NCI-H524 (cell line): ENCODE results near the gene ACTL8.
"Not testable (repeated sequence)": the region's sequence is repeated elsewhere in the genome, so short reads cannot be mapped to it uniquely, and the experiment has no call there.

ENCODE experiments used
- DNase-seq, 2 experiments: peaks; one replicate each; lab custom pipeline; 2025; lab: John Stamatoyannopoulos, UW

The ACTL8 gene

DNA sequence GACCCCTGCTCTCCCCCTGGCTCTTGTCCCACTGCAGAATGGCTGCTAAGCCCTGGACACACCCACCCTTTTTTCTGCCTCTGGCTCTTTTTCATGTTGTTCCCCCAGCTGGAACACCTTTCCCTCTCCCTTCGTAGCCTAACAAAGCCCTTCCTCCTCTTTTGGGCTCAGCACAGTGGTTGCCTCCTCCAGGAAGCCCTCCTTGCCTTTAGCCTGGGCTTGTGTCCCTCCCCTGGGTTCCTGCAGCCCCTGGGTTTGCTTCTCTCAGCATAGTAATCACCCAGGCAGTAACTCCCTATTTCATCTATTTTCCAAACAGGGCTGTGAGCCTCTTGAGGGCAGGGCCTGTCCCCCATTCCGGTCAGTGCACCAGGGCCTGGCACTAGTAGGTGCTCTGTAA is 19.8 kb upstream of the ACTL8 start:
- DNase-seq, result no peak

DNA sequence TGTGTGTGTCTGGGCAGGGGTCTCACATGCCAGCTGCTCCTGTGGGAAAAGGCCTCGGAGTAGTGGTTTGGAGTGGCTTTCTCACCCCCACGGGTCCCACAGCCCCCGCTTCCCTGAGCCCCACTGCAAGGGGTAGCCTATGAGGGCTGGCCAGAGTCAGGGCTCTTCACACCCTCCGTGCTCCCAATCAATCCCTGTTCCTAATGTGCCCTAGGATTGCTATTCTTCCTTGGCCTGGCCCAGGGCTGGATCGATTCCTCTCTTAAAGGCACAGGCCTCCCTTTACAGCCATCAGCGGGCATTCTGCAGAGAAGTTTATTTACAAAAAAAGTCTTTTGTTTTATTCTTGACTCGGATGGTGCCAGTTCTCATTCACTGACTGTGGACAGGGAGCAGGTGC is 19.3 kb upstream of the ACTL8 start:
- peak in 1 of 2 experiments; percentile 48 for DNase-seq

GRCh38 chr1:17736625-17737024 is 18.5 kb upstream of the ACTL8 start:
- no peak for DNase-seq

GRCh38 chr1:17739050-17739449 is 16.1 kb upstream of the ACTL8 start:
- no peak for DNase-seq

DNA sequence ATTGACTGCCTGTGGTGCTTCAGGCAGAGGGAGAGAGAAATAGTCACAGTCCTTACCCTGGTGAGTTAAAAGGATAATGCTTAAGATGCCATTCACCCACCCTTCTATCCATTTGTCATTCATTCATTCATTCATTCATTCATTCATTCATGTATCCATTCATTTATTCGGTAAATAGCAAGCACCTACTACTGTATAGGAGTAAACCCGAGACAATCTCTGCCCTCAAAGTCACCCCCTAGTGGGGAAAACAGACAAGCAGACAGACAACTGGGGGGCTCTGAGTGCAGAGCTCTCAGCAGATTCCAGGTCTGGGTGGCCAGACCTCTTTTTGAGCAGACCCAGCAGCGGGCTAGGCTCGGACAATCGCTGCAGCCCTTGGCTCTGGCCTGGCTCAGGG is 14.1 kb upstream of the ACTL8 start:
- no peak for DNase-seq

GRCh38 chr1:17742583-17742982 is 12.6 kb upstream of the ACTL8 start:
- DNase-seq, result no peak

DNA sequence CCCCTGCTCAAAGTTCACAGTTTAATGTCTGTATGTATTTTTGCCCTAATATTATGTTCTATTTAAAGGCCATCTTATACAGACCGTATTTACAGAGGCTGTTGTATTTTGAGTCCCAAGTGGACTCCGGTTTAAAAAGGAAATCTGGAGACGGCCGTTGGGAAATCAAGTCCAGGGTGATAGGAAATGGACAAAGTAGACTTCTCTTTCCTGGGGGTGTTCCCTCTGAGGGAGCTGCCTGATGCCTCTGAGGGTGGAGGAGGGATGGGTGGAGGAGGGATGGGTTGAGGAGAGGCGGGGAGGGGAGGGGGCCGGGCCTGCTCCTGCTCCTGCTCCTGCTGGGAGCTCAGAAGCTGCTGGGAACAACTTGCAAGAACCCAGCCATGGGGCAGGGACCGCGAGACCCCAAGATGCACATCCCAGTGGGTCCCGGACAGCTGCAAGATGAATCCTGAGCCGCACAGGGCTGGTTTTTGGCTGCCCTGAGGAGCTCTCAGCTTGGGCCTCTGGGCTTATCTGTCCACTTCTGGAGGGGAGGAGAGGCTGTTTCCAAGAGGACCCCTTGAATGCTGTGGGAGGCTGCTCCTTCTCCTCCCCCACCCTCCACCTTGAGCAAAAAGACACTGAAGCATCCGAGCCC is 12.0 kb upstream of the ACTL8 start:
- DNase-seq, result no peak

- no peak for DNase-seq
These were observed 11.2 kb upstream of the ACTL8 start for GRCh38 chr1:17743925-17744324.

GRCh38 chr1:17744666-17745478 is 10.3 kb upstream of the ACTL8 start:
- DNase-seq, result no peak

GRCh38 chr1:17745479-17745955 is 9.6 kb upstream of the ACTL8 start:
- no peak for DNase-seq

GRCh38 chr1:17746281-17746680 is 8.9 kb upstream of the ACTL8 start:
- DNase-seq, result not testable (repeated sequence)

- peak in 1 of 2 experiments; percentile 44 for DNase-seq
These were observed 8.2 kb upstream of the ACTL8 start for GRCh38 chr1:17746920-17747319.

GRCh38 chr1:17750333-17750732 is 4.8 kb upstream of the ACTL8 start:
- no peak for DNase-seq

DNA sequence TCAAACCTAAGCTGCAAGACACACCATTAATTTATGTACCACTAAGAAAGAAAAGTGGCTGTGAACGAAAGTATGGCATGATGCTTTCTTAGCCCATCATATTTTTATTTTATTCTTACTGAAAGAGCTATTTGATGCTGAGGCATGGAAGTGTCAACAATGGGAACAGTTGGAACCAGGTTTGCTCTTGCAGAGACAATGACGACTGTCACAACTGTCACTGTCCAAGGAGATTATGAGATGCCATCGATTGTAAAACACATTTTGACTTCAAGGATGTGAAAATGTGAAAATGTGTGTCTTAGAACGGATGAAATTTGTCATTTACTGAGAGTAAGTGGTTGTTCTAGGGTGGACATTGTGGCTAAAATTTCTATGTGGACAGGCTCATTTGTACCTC is 2.8 kb upstream of the ACTL8 start:
- no peak for DNase-seq

- DNase-seq, result peak; percentile 76 to 87
These were observed 2.3 kb downstream of the ACTL8 start for GRCh38 chr1:17757426-17757825.

GRCh38 chr1:17759114-17759513 is 4.0 kb downstream of the ACTL8 start:
- no peak for DNase-seq

DNA sequence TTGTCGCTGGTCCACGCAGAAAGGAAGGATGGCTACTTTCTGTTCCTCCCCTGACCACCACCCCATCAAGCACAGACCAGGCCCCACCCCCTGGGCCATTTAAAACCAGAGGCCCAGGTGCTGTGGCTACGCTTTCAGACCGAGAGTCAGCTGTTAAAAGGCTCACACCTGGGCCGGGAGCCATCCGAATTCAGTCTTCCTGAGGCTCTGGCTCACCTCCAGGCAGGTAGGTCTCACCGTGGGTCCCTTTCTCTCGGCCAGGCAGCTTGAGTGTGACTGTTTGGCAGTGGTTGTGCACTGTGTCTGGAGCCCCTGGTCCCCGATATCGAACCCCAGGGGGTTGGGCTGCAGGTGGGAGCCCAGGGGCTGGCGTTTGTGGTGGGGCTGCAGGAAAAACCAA is 7.2 kb downstream of the ACTL8 start:
- DNase-seq, result no peak

DNA sequence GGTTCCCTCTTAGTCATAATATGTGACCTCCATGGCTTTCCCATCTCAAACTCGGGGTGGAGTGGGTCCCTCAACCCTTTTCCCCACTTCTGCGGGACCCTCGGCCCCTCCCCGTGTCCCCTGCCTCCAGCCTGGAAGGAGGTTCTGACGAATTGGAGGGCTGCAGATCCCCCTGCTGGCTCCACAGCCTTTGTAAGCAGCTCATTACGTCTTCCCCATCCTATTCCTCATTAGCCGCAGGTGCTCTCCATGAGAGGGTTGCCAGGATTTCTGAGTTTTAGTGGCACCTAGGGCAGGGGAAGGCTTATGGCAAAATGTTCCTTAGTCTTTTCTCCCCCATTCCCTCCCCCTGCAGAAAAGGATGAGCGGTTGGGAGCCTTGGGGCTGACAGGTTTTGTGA is 8.3 kb downstream of the ACTL8 start:
- DNase-seq, result no peak

- no peak for DNase-seq
These were observed 8.9 kb downstream of the ACTL8 start for GRCh38 chr1:17763995-17764394.

- no peak for DNase-seq
These were observed 9.5 kb downstream of the ACTL8 start for GRCh38 chr1:17764591-17764990.

DNA sequence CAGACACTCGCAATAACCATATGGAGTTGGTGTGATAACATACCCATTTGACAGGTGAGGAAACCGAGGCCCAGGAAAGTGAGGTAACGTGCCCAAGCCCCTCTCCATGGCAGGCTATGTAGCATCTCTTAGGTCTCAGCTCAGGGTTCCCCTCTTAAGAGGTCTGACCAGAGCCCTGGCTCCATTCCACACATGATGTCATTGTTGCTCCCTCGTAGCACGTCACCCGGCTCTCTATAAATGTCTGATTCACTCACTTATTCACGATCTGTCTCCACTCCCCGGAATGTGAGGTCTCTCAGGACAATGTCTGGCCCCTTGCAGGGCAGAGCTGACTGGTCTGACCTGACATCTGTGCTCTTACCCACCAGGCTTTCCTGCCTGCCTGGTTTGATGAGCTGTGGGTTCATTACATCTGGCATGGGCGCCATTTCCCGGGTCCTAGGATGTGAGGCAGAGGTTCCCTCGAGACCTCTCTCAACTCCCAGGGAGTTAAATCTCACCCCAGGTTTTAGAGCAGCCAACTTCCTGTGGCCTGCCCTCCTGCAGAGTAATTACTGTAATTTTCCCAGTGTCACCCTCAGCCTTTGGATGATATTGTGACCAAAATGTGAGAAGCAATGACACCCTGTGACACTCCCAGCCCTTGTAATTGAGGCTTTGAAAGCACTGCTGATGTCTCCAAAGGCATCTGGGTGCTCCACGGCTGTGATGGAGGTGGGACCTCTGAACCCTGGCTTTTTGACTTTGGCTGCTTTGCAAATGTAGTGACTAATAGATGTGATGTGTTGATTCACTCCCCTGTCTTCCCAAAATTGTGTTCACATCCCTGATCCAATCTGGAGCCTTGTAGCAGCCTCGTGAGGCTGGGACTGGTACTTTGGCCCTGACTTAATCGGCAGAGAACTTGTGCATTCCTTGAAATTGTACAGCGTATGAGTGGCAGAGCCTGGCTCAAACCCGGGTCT is 10.6 kb downstream of the ACTL8 start:
- no peak for DNase-seq

DNA sequence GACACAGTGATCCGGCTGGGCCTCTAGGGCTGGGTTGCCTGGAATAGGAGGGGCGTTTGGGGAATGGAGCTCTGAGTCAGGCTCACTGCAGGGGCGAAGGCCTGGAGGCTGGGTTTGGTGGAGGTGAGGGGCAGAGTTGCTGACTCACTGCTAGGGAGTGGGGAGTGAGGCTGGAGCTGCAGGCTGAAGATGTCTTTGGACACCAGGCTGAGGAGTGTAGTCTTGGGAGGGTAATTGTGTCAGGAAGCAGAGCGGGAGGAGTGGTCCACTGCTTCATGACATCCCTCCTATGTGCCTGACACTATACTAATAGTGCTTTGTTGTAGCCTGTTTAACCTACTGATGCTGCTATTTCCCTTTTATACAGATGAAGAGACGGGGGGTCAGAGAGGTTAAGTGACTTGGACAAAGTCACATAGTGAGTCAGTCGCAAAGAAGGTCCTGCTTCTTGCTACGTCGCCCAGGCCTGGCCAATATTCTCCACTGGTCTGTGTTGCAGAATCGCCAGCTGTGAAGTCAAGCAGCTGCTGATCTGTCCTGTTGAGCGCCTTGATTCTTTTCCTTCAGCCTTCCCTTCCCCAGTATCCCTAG is 13.6 kb downstream of the ACTL8 start:
- DNase-seq, result no peak
